K562 (cell line): ENCODE results near the gene PFKL.

Experiments
- BRD4 ChIP-seq: fragments of 200-600 bp; sonication (generic); IDR thresholded peaks from 2 replicates; pipeline ENCODE4 v1.6.1; 2017; ENCODE audit warnings: inconsistent platforms
- CBFB ChIP-seq: sonication (generic); formaldehyde crosslinking; IDR thresholded peaks from 2 replicates; pipeline ENCODE4 v1.4.0; 2020; ENCODE audit warnings: mild to moderate bottlenecking, missing genetic modification reagents
- CEBPB ChIP-seq: fragments of 450-650 bp; IDR thresholded peaks from 2 replicates; pipeline ENCODE4 v1.6.1; 2016; ENCODE audit warnings: missing genetic modification characterization, missing compliant biosample characterization
- CTCF ChIP-seq, 3 experiments: IDR thresholded peaks in 2 of 3; conservative IDR thresholded peaks in 1 of 3; 2 replicates each; pipeline ENCODE4 v1.5.1; 2011 to 2012; ENCODE audit warnings: low read length in 3 of 3, mild to moderate bottlenecking in 3 of 3, control low read depth in 2 of 3, improper control_type of control experiment in 1 of 3, inconsistent platforms in 1 of 3, low read depth in 1 of 3, mixed read lengths in 1 of 3, moderate library complexity in 1 of 3; ENCODE audit not compliant: insufficient read depth in 2 of 3
- ETV6 ChIP-seq, 3 experiments: fragments of 150-350 bp in 1 of 3; sonication (generic) in 1 of 3; formaldehyde crosslinking in 1 of 3; IDR thresholded peaks; 2 replicates each; pipeline versions ENCODE4 v1.6.1 to v1.8.0; 2014 to 2022; ENCODE audit warnings: borderline replicate concordance in 2 of 3, low read depth in 2 of 3, antibody characterized with exemption in 1 of 3, low read length in 1 of 3, mild to moderate bottlenecking in 1 of 3, missing genetic modification reagents in 1 of 3
- L3MBTL2 ChIP-seq: fragments of 450-650 bp; IDR thresholded peaks from 2 replicates; pipeline ENCODE4 v1.6.1; 2016; ENCODE audit warnings: mild to moderate bottlenecking, moderate library complexity
- MAFK ChIP-seq: IDR thresholded peaks from 2 replicates; pipeline ENCODE4 v1.6.1; 2011; ENCODE audit warnings: low read length, improper control_type of control experiment
- NFE2L1 ChIP-seq: fragments of 450-650 bp; IDR thresholded peaks from 2 replicates; pipeline ENCODE4 v1.6.1; 2016; ENCODE audit warnings: missing genetic modification characterization, low read depth, mild to moderate bottlenecking, missing compliant biosample characterization, moderate library complexity, borderline replicate concordance
- NRF1 ChIP-seq, 2 experiments: fragments of 450-650 bp; IDR thresholded peaks in 1 of 2; conservative IDR thresholded peaks in 1 of 2; 2 replicates each; pipeline ENCODE4 v1.6.1; 2014; ENCODE audit warnings: mild to moderate bottlenecking in 2 of 2
- SNIP1 ChIP-seq: fragments of 450-650 bp; IDR thresholded peaks from 2 replicates; pipeline ENCODE4 v1.7.1; 2017; ENCODE audit warnings: low read depth, mild to moderate bottlenecking
- SPI1 ChIP-seq: IDR thresholded peaks from 2 replicates; pipeline ENCODE4 v1.6.1; 2011; ENCODE audit warnings: low read depth, low read length, control low read depth, borderline replicate concordance
- TCF3 ChIP-seq: sonication (generic); formaldehyde crosslinking; IDR thresholded peaks from 2 replicates; pipeline ENCODE4 v1.4.0; 2020; ENCODE audit warnings: mild to moderate bottlenecking, missing genetic modification reagents
- TRIM24 ChIP-seq, 2 experiments: fragments of 450-650 bp; IDR thresholded peaks; 2 replicates each; pipeline ENCODE4 v1.6.1; 2016
- ZNF217 ChIP-seq: sonication (generic); formaldehyde crosslinking; IDR thresholded peaks from 2 replicates; pipeline ENCODE4 v1.8.0; 2022; ENCODE audit warnings: mild to moderate bottlenecking, missing genetic modification reagents

GRCh38 chr21:44375761-44376241 lies 75.9 kb downstream of the PFKL start:
- TF ChIP-seq NFE2L1 (tag) (no peak), TCF3 (no peak), ETV6 (IDR thresholded peaks at IDR 0.05; ENCODE audit: borderline replicate concordance in 1 of 2, low read depth in 2 of 2, low read length in 1 of 2) (no peak), ETV6 (CRISPR knock-in tag; IDR thresholded peaks at IDR 0.05; ENCODE audit: borderline replicate concordance) (no peak), MAFK (no peak), CBFB (CRISPR knock-in tag) (no peak), SPI1 (no peak), ZNF217 (no peak), CTCF (IDR thresholded peaks at IDR 0.05 in 2 of 3, conservative IDR thresholded peaks at IDR 0.05 in 1 of 3; ENCODE audit: insufficient read depth in 2 of 3, low read depth in 1 of 3, low read length in 3 of 3) (no peak), SNIP1 (no peak), TRIM24 (IDR thresholded peaks at IDR 0.05) (no peak), NRF1 (conservative IDR thresholded peaks at IDR 0.05 in 1 of 2, IDR thresholded peaks at IDR 0.05 in 1 of 2) (no peak), CEBPB (tag) (no peak), BRD4 (no peak), L3MBTL2 (no peak)
